Naive thymus-derived CD4-positive, alpha-beta T cell (primary cell): Measurements from ENCODE around the gene FNDC4. TPM values are rescaled to one million over a fixed set of nuclear protein-coding genes. Genes with fewer than 3 reads are reported as not detected.
"Not testable (repeated sequence)": the region's sequence is repeated elsewhere in the genome, so short reads cannot be mapped to it uniquely, and the experiment has no call there.

Experiments
- ATAC-seq: fragments of 150-1000 bp; cut with Tn5 transposase; 2 replicates; pipeline ENCODE4 v1.10.0; 2021; ENCODE audit warnings: mild to moderate bottlenecking, moderate library complexity
- CTCF ChIA-PET: fragments of 350-600 bp; sonication (Branson Sonifier 250); formaldehyde crosslinking; loops from one replicate; lab custom pipeline; 2021; ENCODE audit warnings: antibody characterized with exemption; lab: Charles Lee
- POLR2A ChIA-PET: fragments of 350-600 bp; sonication (Branson Sonifier 250); formaldehyde crosslinking; loops from one replicate; lab custom pipeline; 2021; ENCODE audit warnings: antibody characterized with exemption, inconsistent platforms; lab: Charles Lee
- DNase-seq, 9 donors: peaks; one replicate each; pipeline versions ENCODE4 v3.0.0 to v3.0.0-alpha.2; 2020 to 2022; ENCODE audit warnings: mixed read lengths in 1 of 9
- H3K27ac ChIP-seq: one replicate; pipeline ENCODE4 v1.7.0; 2013; ENCODE audit warnings: mild to moderate bottlenecking, low read depth, low read length, moderate library complexity
- H3K27me3 ChIP-seq, 2 donors: one replicate each; pipeline ENCODE4 v1.7.0; 2013; ENCODE audit warnings: low read length in 2 of 2, mild to moderate bottlenecking in 2 of 2, moderate library complexity in 2 of 2; ENCODE audit not compliant: control insufficient read depth in 2 of 2, insufficient read depth in 2 of 2
- H3K36me3 ChIP-seq, 3 experiments: 1 replicate in 2 of 3; 2 replicates in 1 of 3; pipeline ENCODE4 v1.7.0; 2013; ENCODE audit warnings: low read length in 3 of 3, mild to moderate bottlenecking in 3 of 3, moderate library complexity in 1 of 3; ENCODE audit not compliant: insufficient read depth in 3 of 3, control insufficient read depth in 2 of 3
- H3K4me1 ChIP-seq, 2 donors: one replicate each; pipeline ENCODE4 v1.7.0; 2013; ENCODE audit warnings: low read length in 2 of 2, mild to moderate bottlenecking in 2 of 2, moderate library complexity in 1 of 2; ENCODE audit not compliant: control insufficient read depth in 2 of 2, insufficient read depth in 2 of 2
- H3K4me3 ChIP-seq: 2 replicates; pipeline ENCODE4 v1.7.0; 2013; ENCODE audit warnings: mild to moderate bottlenecking, low read length
- H3K9me3 ChIP-seq, 3 experiments: 1 replicate in 2 of 3; 2 replicates in 1 of 3; pipeline ENCODE4 v1.7.0; 2013; ENCODE audit warnings: low read length in 3 of 3; ENCODE audit not compliant: control insufficient read depth in 2 of 3
- H3K27ac Mint-ChIP-seq, 9 donors: one replicate each; pipeline ENCODE4 v1.8.0; 2020 to 2022; ENCODE audit warnings: mixed read lengths in 9 of 9, mild to moderate bottlenecking in 8 of 9, moderate library complexity in 5 of 9, inconsistent platforms in 2 of 9
- H3K27me3 Mint-ChIP-seq, 5 donors: one replicate each; pipeline ENCODE4 v1.8.0; 2021 to 2022; ENCODE audit warnings: mixed read lengths in 5 of 5, mild to moderate bottlenecking in 1 of 5
- H3K36me3 Mint-ChIP-seq, 5 donors: one replicate each; pipeline ENCODE4 v1.8.0; 2020 to 2022; ENCODE audit warnings: mixed read lengths in 5 of 5, mild to moderate bottlenecking in 3 of 5, inconsistent platforms in 1 of 5
- H3K4me1 Mint-ChIP-seq, 7 donors: one replicate each; pipeline ENCODE4 v1.8.0; 2020 to 2022; ENCODE audit warnings: mixed read lengths in 7 of 7, mild to moderate bottlenecking in 3 of 7, inconsistent platforms in 1 of 7
- H3K4me3 Mint-ChIP-seq, 10 donors: one replicate each; pipeline ENCODE4 v1.8.0; 2020 to 2022; ENCODE audit warnings: mild to moderate bottlenecking in 10 of 10, mixed read lengths in 10 of 10, moderate library complexity in 6 of 10, inconsistent platforms in 2 of 10
- H3K9me3 Mint-ChIP-seq, 11 donors: one replicate each; pipeline ENCODE4 v1.8.0; 2020 to 2022; ENCODE audit warnings: mixed read lengths in 11 of 11, mild to moderate bottlenecking in 4 of 11, inconsistent platforms in 1 of 11, moderate library complexity in 1 of 11
- intact Hi-C, 2 donors: fragments of 100-400 bp; cut with micrococcal nuclease; formaldehyde crosslinking; loops; one replicate each; pipeline ENCODE4 v1.15.1; 2023
- polyA plus RNA-seq, 2 donors: library from polyadenylated mRNA; unstranded; fragments of 300-500 nt; fragmentation: Illumina TruSeq; gene quantifications; one replicate each; pipeline ENCODE4 v1.2.3, GENCODE V29; 2021
- total RNA-seq, 6 experiments: library from RNA in 5 of 6; stranded (reverse) in 5 of 6; gene quantifications; 1 replicate in 5 of 6; 2 replicates in 1 of 6; pipeline ENCODE4 v1.2.3 and lab custom pipeline; 2021 to 2026

FNDC4 gene
- total RNA-seq (not detected), polyA plus RNA-seq (not detected), total RNA-seq (lab: John Stamatoyannopoulos, UW) (1.2 reads per million)

DNA sequence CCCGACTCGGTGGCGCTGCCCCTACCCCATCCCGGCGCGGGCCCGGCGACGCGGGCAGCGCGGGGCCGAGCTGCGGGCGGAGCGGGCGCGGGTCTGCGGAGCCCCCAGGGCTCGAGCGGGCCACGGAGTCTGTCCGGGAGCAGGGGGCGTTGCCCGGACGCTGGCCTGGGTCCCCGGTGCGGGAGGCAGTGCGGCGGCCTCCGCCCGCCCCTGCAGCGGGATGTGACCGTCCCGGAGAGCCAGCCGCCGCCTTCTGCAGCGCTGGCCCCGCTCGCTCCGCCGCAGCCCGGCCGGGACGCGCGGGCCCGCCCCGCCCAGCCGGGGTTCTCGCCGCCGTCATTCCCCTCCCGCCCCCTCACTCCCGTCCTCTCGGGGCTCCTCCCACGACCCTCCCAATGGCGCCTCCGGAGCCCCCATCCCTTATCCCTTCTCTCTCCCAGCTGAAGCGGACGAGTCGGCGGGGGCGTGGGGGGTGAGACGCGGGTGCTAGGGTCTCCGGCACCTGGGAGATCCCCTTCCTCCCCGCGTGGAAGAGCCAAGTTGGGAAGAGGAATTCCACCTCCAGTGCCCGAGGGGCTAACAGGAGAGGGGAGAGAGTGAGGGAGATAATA is at the start of gene FNDC4:
FNDC4 (minus strand) TSS at position 257 of the 611 bp plus-strand sequence. CDS start 521 bp downstream, outside the sequence.
- H3K4me3 ChIP-seq, result peak within 1 kb of the TSS; percentile 39
- ATAC-seq (peak; percentile 60), DNase-seq (peak in 2 of 9 donors; percentile 23 to 39)
- H3K27me3 Mint-ChIP-seq, result peaks cover 46 to 62% (median 51%) of the 10 kb centered on the region in 5 donors
- peaks cover 0 to 2% (median 0%) of the 10 kb centered on the region in 11 donors for H3K9me3 Mint-ChIP-seq
- peaks cover 5 to 7% of the 10 kb centered on the region in 2 donors for H3K4me1 ChIP-seq
- peaks cover 0 to 5% (median 0%) of the 10 kb centered on the region in 5 donors for H3K36me3 Mint-ChIP-seq
- peak within 1 kb of the TSS; percentile 54 to 87 (median 72) for H3K4me3 Mint-ChIP-seq
- H3K27ac Mint-ChIP-seq, result peak within 1 kb of the TSS in 3 of 9 donors; percentile 22 to 75 (median 59)
- peaks cover 7 to 9% of the 10 kb centered on the region in 2 donors for H3K27me3 ChIP-seq
- intact Hi-C loops, result no loop called here
- ChIA-PET POLR2A (interaction anchor here (0.5 kb wide), 1 partner anchor 93 kb away, joined by 4 read pairs; no protein-coding TSS in a partner anchor), CTCF (interaction anchor here (0.9 kb wide), 1 partner anchor 15 kb away, joined by 3 read pairs; no protein-coding TSS in a partner anchor)
- H3K27ac ChIP-seq, result no peak within 1 kb of the TSS
- H3K9me3 ChIP-seq, result no peaks in the 10 kb centered on the region
- peaks cover 8 to 21% (median 10%) of the 10 kb centered on the region in 7 donors for H3K4me1 Mint-ChIP-seq
- no peaks in the 10 kb centered on the region for H3K36me3 ChIP-seq

DNA sequence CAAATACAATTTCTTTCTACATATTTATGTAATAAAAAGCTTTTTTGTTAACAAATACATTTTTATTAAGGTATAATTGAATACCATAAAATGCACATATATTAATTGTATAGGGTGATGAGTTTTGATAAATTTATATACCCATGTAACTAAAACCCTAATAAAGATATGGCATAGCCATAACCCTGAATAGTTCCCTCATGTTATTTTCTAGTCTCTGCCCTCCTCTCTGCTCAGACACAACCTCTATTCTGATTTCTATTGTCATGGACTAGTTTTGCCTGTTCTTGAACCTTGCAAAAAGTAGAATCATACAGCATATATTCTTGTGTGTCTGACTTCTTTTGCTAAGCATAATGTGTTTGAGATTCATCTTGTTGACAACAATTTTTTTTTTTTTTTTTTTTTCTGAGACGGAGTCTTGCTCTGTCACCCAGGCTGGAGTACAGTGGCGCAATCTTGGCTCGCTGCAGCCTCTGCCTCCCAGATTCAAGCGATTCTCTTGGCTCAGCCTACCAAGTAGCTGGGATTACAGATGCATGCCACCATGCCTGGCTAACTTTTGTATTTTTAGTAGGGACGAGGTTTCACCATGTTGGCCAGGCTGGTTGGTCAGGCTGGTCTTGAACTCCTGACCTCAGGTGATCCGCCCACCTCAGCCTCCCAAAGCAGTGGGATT is 49.3 kb upstream of the FNDC4 start:
- Histone ChIP-seq H3K4me3 (no peak overlapping the region), H3K27me3 (no peaks in the 10 kb centered on the region), H3K9me3 (no peaks in the 10 kb centered on the region), H3K36me3 (no peaks in the 10 kb centered on the region), H3K4me1 (no peaks in the 10 kb centered on the region), H3K27ac (no peak overlapping the region)
- H3K27ac Mint-ChIP-seq, result peak overlapping the region in 1 of 9 donors; percentile 12
- H3K4me3 Mint-ChIP-seq, result no peak overlapping the region
- no peaks in the 10 kb centered on the region for H3K27me3 Mint-ChIP-seq
- intact Hi-C loops, result no loop called here
- CTCF ChIA-PET, result no interaction called here
- no peak for DNase-seq
- POLR2A ChIA-PET, result no interaction called here
- no peak for ATAC-seq
- no peaks in the 10 kb centered on the region for H3K4me1 Mint-ChIP-seq
- H3K9me3 Mint-ChIP-seq, result peaks cover 0 to 14% (median 2%) of the 10 kb centered on the region in 11 donors
- H3K36me3 Mint-ChIP-seq, result peaks cover 0 to 4% (median 3%) of the 10 kb centered on the region in 5 donors

GRCh38 chr2:27539649-27540048 is 44.6 kb upstream of the FNDC4 start:
- intact Hi-C loops, DNase-seq, H3K9me3 ChIP-seq, H3K4me1 Mint-ChIP-seq, H3K4me3 ChIP-seq, H3K27ac Mint-ChIP-seq, H3K27me3 ChIP-seq, H3K9me3 Mint-ChIP-seq, H3K36me3 Mint-ChIP-seq, ATAC-seq, H3K4me1 ChIP-seq, POLR2A ChIA-PET, H3K4me3 Mint-ChIP-seq, H3K36me3 ChIP-seq, H3K27ac ChIP-seq, CTCF ChIA-PET: not testable (repeated sequence)
- H3K27me3 Mint-ChIP-seq, result peaks cover 0 to 17% (median 0%) of the 10 kb centered on the region in 5 donors

- H3K36me3 ChIP-seq, H3K4me1 Mint-ChIP-seq, H3K9me3 ChIP-seq, H3K27ac ChIP-seq, H3K9me3 Mint-ChIP-seq, H3K4me3 Mint-ChIP-seq, DNase-seq, POLR2A ChIA-PET, H3K4me3 ChIP-seq, CTCF ChIA-PET, H3K27me3 ChIP-seq, ATAC-seq, intact Hi-C loops, H3K4me1 ChIP-seq, H3K36me3 Mint-ChIP-seq, H3K27ac Mint-ChIP-seq: not testable (repeated sequence)
- peaks cover 0 to 22% (median 0%) of the 10 kb centered on the region in 5 donors for H3K27me3 Mint-ChIP-seq
These were observed 43.9 kb upstream of the FNDC4 start for GRCh38 chr2:27538839-27539450.

- H3K9me3 ChIP-seq, result no peaks in the 10 kb centered on the region
- DNase-seq (no peak), ATAC-seq (no peak)
- H3K36me3 Mint-ChIP-seq, result no peaks in the 10 kb centered on the region
- ChIA-PET POLR2A (no interaction called here), CTCF (no interaction called here)
- intact Hi-C loops, result no loop called here
- no peaks in the 10 kb centered on the region for H3K4me1 Mint-ChIP-seq
- H3K27ac ChIP-seq, result no peak overlapping the region
- H3K36me3 ChIP-seq, result no peaks in the 10 kb centered on the region
- H3K27ac Mint-ChIP-seq, result no peak overlapping the region
- no peak overlapping the region for H3K4me3 ChIP-seq
- no peaks in the 10 kb centered on the region for H3K4me1 ChIP-seq
- peaks cover 0 to 31% (median 0%) of the 10 kb centered on the region in 5 donors for H3K27me3 Mint-ChIP-seq
- H3K27me3 ChIP-seq, result no peaks in the 10 kb centered on the region
- H3K4me3 Mint-ChIP-seq, result no peak overlapping the region
- H3K9me3 Mint-ChIP-seq, result peaks cover 0 to 2% (median 0%) of the 10 kb centered on the region in 11 donors
These were observed 42.3 kb upstream of the FNDC4 start for GRCh38 chr2:27537287-27537686.

DNA sequence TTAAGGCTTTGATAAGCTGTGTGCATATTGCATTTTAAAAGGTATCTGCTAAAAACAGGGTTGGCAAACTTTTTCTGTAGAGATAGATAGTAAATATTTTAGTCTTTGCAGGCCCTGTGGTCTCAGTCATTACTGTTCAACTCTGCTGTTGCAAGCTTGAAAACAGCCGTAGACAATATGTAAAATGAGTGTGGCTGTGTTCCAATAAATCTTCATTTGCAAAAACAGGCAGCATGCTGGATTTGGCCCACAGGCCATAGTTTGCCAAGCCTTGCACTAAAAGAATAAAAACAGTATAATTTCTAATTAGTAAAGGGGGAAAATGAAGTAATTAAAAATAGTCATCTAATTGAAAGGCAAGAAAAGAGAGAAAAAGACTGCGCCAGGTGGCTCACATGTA is 37.0 kb upstream of the FNDC4 start:
- no peak overlapping the region for H3K4me3 ChIP-seq
- no peaks in the 10 kb centered on the region for H3K9me3 ChIP-seq
- Mint-ChIP-seq H3K4me3 (no peak overlapping the region), H3K27me3 (peaks cover 2 to 38% (median 13%) of the 10 kb centered on the region in 5 donors), H3K27ac (no peak overlapping the region), H3K4me1 (no peaks in the 10 kb centered on the region), H3K36me3 (no peaks in the 10 kb centered on the region), H3K9me3 (no peaks in the 10 kb centered on the region)
- DNase-seq, result no peak
- H3K36me3 ChIP-seq, result no peaks in the 10 kb centered on the region
- no peak for ATAC-seq
- ChIA-PET CTCF (interaction anchor here (0.6 kb wide), 1 partner anchor 15 kb away, joined by 3 read pairs; no protein-coding TSS in a partner anchor), POLR2A (no interaction called here)
- H3K27me3 ChIP-seq, result no peaks in the 10 kb centered on the region
- no peak overlapping the region for H3K27ac ChIP-seq
- intact Hi-C loops, result no loop called here
- H3K4me1 ChIP-seq, result no peaks in the 10 kb centered on the region
